ENCODE results near the gene AR. TPM values are rescaled to one million over a fixed set of nuclear protein-coding genes. Genes with fewer than 3 reads are reported as not detected.

Gene AR
- total and polyA plus RNA-seq, 2 of the 4 experiments (the other 2 are of a cell fraction) = 1.5 to 4.7 TPM

GRCh38 chrX:67651437-67652142, 107.8 kb downstream of the AR start:
- Histone ChIP-seq H3K4me1 (ENCODE audit: control insufficient read depth, insufficient read depth, low read length) (no peaks in the 10 kb centered on the region), H2BK5ac (ENCODE audit: low read depth, low read length, poor library complexity, severe bottlenecking) (no peak overlapping the region), H2BK120ac (ENCODE audit: low read depth, low read length) (no peak overlapping the region), H3K36me3 (ENCODE audit: control insufficient read depth, insufficient read depth, low read length) (no peaks in the 10 kb centered on the region), H2AK9ac (replicated peaks; ENCODE audit: low read depth, low read length, poor library complexity) (no peak overlapping the region), H4K91ac (ENCODE audit: insufficient read depth, low read depth, low read length) (no peak overlapping the region), H4K20me1 (ENCODE audit: insufficient read depth, low read length) (no peaks in the 10 kb centered on the region), H3K9me3 (ENCODE audit: control insufficient read depth, insufficient read depth, low read length) (no peaks in the 10 kb centered on the region), H3K4ac (ENCODE audit: low read depth, low read length) (no peak overlapping the region), H2BK20ac (ENCODE audit: low read depth, low read length) (no peak overlapping the region), H4K5ac (ENCODE audit: low read depth, low read length) (no peak overlapping the region), H3K9ac (ENCODE audit: low read depth, low read length) (no peak overlapping the region), H3K27ac (ENCODE audit: insufficient read depth, low read length) (no peak overlapping the region), H3K27me3 (ENCODE audit: control insufficient read depth, insufficient read depth, low read length) (no peaks in the 10 kb centered on the region), H3K23ac (ENCODE audit: low read depth, low read length) (no peak overlapping the region), H2BK15ac (ENCODE audit: low read depth, low read length) (no peak overlapping the region), H3K9me1 (ENCODE audit: insufficient read depth, low read length) (no peaks in the 10 kb centered on the region), H3K56ac (ENCODE audit: extremely low read depth, insufficient read depth, low read length) (no peak overlapping the region), H3K4me3 (ENCODE audit: insufficient read depth, low read depth, low read length) (no peak overlapping the region), H3K14ac (replicated peaks; ENCODE audit: low read depth, low read length) (no peak overlapping the region), H3K4me2 (ENCODE audit: low read depth, low read length) (no peak overlapping the region), H2AFZ (replicated peaks; ENCODE audit: low read length, poor library complexity) (no peak overlapping the region), H4K8ac (ENCODE audit: low read depth in 2 of 2, low read length in 2 of 2) (no peak overlapping the region), H2AK5ac (ENCODE audit: low read depth, low read length) (no peak overlapping the region), H3K18ac (ENCODE audit: low read depth, low read length) (no peak overlapping the region), H3K79me1 (ENCODE audit: low read depth in 1 of 2, low read length in 2 of 2) (no peaks in the 10 kb centered on the region)
- no CpG with 5 or more reads among the region's 6 CpGs for WGBS, 2 experiments (ENCODE audit: extremely low coverage in 2 of 2, insufficient read length in 1 of 2)
- dilution Hi-C loops (cut with HindIII; ENCODE audit: low sequenced_read_pairs, unreplicated experiment) (no loop called here), intact Hi-C loops (cut with micrococcal nuclease) (no loop called here), in situ Hi-C loops (cut with MboI; ENCODE audit: low sequenced_read_pairs) (no loop called here)
- CTCF ChIA-PET = no interaction called here
- POLR2A ChIA-PET (ENCODE audit: unreplicated experiment) = no interaction called here
- no peak for TF ChIP-seq MXI1 (IDR thresholded peaks at IDR 0.05; ENCODE audit: borderline replicate concordance, low read depth, low read length)
- no peak for TF ChIP-seq MAFK (IDR thresholded peaks at IDR 0.05; ENCODE audit: low read depth, low read length)
- DNase-seq (no peak), ATAC-seq (ENCODE audit: low read depth) (no peak)
- no TSS peak for BruUV-seq (replicated peaks)

Measured in IMR-90 (cell line).